Melanocyte of skin (primary cell): Measurements from ENCODE around the gene SCLT1. TPM values are rescaled to one million over a fixed set of nuclear protein-coding genes. Genes with fewer than 3 reads are reported as not detected.

Source experiments
- small RNA-seq, 2 donors: library from RNA; depleted of rRNA; stranded (forward); fragments of <200 nt; gene quantifications; one replicate each; pipeline ENCODE3, GENCODE V24; 2012
- total RNA-seq, 2 donors: library from RNA; depleted of rRNA; stranded (reverse); fragments of >200 nt; gene quantifications; 2 replicates each; pipeline ENCODE4 v1.2.3, GENCODE V29; 2012

SCLT1 gene
- 10 to 100 TPM; 18.6 to 27.6 TPM for total RNA-seq

DNA sequence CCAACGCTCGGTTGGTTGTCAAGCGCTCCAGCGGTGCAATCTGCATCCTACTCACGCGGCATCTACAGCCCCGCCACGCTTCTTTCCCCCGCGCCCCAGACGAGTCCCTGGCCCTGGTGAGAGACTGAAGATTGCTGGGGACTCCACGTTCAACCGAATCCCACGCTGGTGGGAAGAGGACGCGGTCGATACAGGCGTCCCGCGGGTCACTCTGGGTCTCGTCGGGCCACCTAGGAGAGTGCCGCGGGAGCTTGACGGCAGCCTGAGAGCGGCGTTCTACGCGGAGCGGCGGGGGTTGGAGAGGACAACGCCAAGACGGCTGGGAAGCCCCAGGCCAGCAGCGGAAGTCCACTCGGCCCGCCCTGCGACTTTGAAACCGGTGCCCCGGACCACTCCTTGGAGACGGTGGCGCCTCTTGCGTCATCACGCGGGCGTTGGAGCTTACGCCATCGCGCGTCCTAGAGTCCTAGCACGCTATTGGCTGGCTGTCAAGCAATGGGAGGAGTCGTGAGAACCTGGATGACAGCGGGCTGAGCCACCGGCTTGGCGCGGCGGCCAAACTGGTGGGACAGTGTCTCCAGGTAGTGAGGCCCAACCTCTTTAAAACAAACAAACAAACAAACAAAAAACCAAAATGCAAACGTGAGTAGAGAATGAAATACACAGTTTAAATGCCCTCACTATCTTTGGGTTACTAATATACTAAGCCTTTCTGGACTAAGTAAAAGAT lies at the start of gene SCLT1:
TSS of gene SCLT1 (minus strand) at position 349 of the 730 bp plus-strand sequence. CDS start 436 bp downstream, outside the sequence.

DNA sequence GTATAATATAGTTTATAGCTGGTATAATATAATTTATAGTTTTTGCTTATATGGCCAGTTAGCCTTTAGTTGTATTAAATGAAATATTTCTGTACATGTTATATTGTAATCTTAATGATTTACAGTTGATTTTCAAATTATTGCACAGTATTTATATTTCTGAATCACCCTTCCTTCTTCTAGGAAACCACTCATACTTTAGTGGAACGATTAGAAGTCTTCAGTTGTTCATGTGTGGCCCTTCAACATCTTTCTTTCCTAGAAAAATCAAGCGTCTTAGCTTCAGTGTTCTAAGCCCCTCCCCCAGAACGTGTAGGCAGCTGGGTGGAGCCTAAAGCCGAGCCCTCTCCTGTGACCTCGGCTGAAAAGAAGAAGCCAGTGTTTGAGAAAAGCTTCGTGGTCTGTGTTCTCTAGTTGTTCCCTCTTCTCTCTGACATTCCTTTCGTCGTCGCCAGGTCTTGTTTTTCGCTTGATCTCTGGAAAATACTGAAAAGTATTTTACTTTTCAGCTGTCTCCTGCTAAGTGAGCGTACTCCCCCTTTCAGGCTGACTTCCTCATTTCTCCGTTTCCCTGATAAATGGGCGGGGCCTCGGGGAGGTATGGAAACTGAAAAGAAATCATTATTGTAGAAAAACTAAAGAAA lies 2.6 kb upstream of the SCLT1 start, which contains the start of gene C4orf33:
TSS of gene C4orf33 (plus strand) at position 342 of the 644 bp plus-strand sequence. CDS start 6,459 bp downstream, outside the sequence.

Small RNA genes lying within 50 kb of the gene (small RNA-seq; reads per million reads assigned to genes)
- gene AC093826.2: 0 reads per million in 2 donors

Other genes starting within 250 kb of the SCLT1 start
- 10 to 100 TPM; 17.3 to 19.6 TPM for gene C4orf33, start 2.6 kb upstream of the SCLT1 start, total RNA-seq